Measurements from ENCODE around the gene SAT1.

Gene SAT1

DNA sequence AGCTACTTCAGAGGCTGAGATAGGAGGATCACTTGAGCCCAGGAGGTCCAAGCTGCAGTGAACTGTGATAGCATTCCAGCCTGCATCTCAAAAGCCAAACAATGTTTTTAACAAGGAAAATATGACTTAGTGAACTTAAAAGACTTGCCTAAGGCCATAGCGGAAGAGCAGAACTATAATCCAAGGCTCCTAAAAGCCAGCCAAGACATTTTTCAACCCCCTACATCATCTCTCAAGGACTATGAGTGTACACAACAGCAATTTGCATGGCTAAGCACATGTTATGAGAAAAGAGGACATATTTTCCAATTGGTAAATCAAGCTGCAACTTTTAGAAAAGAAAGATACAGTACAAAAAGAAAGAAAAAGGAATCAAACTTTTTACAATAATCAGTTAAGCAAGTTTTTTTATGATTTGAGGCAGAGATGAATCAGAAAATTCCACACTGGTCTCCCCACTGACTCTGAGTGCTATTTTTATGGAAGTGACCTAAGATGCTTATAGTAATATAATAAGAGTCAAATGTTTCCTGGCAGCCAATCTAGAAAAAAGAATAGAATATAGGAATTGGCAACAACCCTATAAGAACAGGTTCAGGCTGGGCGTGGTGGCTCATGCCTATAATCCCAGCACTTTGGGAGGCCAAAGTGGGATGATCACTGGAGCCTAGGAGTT is 30.1 kb upstream of the SAT1 start:
- H3K79me2 ChIP-seq (ENCODE audit: insufficient read depth, low read length) = no peaks in the 10 kb centered on the region
- H2AFZ ChIP-seq (ENCODE audit: low read length) = no peak overlapping the region
- H3K9me2 ChIP-seq (replicated peaks; ENCODE audit: low read depth, low read length) = no peaks in the 10 kb centered on the region
- no peaks in the 10 kb centered on the region for H3K9me3 ChIP-seq (ENCODE audit: insufficient read depth, low read depth, low read length)
- H3K36me3 ChIP-seq (ENCODE audit: insufficient read depth, low read length) = no peaks in the 10 kb centered on the region
- H3K9ac ChIP-seq (ENCODE audit: low read depth, low read length, poor library complexity, severe bottlenecking) = no peak overlapping the region
- no peak for TF ChIP-seq EZH2phosphoT487 (IDR thresholded peaks at IDR 0.05; ENCODE audit: borderline replicate concordance)
- TF ChIP-seq, protein P1, sequence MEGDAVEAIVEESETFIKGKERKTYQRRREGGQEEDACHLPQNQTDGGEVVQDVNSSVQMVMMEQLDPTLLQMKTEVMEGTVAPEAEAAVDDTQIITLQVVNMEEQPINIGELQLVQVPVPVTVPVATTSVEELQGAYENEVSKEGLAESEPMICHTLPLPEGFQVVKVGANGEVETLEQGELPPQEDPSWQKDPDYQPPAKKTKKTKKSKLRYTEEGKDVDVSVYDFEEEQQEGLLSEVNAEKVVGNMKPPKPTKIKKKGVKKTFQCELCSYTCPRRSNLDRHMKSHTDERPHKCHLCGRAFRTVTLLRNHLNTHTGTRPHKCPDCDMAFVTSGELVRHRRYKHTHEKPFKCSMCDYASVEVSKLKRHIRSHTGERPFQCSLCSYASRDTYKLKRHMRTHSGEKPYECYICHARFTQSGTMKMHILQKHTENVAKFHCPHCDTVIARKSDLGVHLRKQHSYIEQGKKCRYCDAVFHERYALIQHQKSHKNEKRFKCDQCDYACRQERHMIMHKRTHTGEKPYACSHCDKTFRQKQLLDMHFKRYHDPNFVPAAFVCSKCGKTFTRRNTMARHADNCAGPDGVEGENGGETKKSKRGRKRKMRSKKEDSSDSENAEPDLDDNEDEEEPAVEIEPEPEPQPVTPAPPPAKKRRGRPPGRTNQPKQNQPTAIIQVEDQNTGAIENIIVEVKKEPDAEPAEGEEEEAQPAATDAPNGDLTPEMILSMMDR (conservative IDR thresholded peaks at IDR 0.05; ENCODE audit: low read length) = no peak
- no peaks in the 10 kb centered on the region for H3K27me3 ChIP-seq (ENCODE audit: insufficient read depth, low read length, poor library complexity, severe bottlenecking)
- no peaks in the 10 kb centered on the region for H3K4me1 ChIP-seq (ENCODE audit: insufficient read depth, low read length, poor library complexity, severe bottlenecking)
- no peak overlapping the region for H3K4me3 ChIP-seq (ENCODE audit: low read length, poor library complexity, severe bottlenecking)
- H3K4me2 ChIP-seq (ENCODE audit: low read depth, low read length, poor library complexity, severe bottlenecking) = no peak overlapping the region
- H4K20me1 ChIP-seq (ENCODE audit: insufficient read depth, low read length, poor library complexity, severe bottlenecking) = no peaks in the 10 kb centered on the region
- no peaks in the 10 kb centered on the region for H3F3A ChIP-seq (ENCODE audit: low read depth)

DNA sequence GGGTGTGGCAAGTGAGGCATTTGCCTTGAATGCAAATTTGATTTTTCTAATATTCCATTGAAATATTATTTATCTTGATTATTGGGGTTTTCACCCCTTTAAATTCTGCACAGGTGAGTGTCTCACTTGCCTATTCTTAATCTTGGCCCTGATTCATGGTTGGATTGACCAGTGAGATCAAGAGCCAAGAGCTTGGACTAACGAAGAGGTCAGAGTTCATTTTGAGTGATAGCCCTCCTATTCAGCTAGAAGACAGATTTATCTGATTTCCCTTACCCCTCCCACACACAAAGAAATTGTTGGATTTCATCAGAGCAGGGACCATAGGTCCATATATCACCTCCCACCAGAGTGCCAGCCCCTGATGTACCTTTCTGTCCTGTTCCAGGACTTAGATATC is 28.3 kb upstream of the SAT1 start:
- H3K4me2 ChIP-seq (ENCODE audit: low read depth, low read length, poor library complexity, severe bottlenecking) = no peak overlapping the region
- no peaks in the 10 kb centered on the region for H3K36me3 ChIP-seq (ENCODE audit: insufficient read depth, low read length)
- TF ChIP-seq, protein P1 (conservative IDR thresholded peaks at IDR 0.05; ENCODE audit: low read length) = no peak
- TF ChIP-seq EZH2phosphoT487 (IDR thresholded peaks at IDR 0.05; ENCODE audit: borderline replicate concordance) = no peak
- H3K4me3 ChIP-seq (ENCODE audit: low read length, poor library complexity, severe bottlenecking) = no peak overlapping the region
- H3K9me3 ChIP-seq (ENCODE audit: insufficient read depth, low read depth, low read length) = no peaks in the 10 kb centered on the region
- no peaks in the 10 kb centered on the region for H3K79me2 ChIP-seq (ENCODE audit: insufficient read depth, low read length)
- no peaks in the 10 kb centered on the region for H3K9me2 ChIP-seq (replicated peaks; ENCODE audit: low read depth, low read length)
- no peaks in the 10 kb centered on the region for H3K4me1 ChIP-seq (ENCODE audit: insufficient read depth, low read length, poor library complexity, severe bottlenecking)
- H3K9ac ChIP-seq (ENCODE audit: low read depth, low read length, poor library complexity, severe bottlenecking) = no peak overlapping the region
- no peaks in the 10 kb centered on the region for H3F3A ChIP-seq (ENCODE audit: low read depth)
- no peaks in the 10 kb centered on the region for H4K20me1 ChIP-seq (ENCODE audit: insufficient read depth, low read length, poor library complexity, severe bottlenecking)
- H3K27me3 ChIP-seq (ENCODE audit: insufficient read depth, low read length, poor library complexity, severe bottlenecking) = no peaks in the 10 kb centered on the region
- no peak overlapping the region for H2AFZ ChIP-seq (ENCODE audit: low read length)

DNA sequence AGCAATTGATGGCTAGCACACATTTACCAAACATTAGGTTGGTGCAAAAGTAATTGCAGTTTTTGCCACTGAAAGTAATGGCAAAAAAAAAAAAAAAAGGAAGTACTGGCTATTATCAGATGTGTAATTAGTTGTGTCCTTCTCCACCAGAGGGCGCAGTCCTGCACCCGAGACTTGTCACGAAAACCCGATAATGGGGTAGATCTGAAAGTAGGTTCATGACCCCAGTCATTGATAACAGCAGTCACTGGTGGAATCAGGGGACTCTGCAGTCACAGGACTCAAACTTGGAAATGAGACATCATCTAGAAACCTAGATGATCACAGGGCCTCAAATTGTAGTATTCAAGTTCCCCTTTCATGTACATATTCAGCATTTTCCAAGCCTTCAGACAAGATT is 26.8 kb upstream of the SAT1 start:
- peak overlapping the region; percentile 58 for H3K4me2 ChIP-seq (ENCODE audit: low read depth, low read length, poor library complexity, severe bottlenecking)
- TF ChIP-seq EZH2phosphoT487 (IDR thresholded peaks at IDR 0.05; ENCODE audit: borderline replicate concordance) = no peak
- TF ChIP-seq, protein P1 (conservative IDR thresholded peaks at IDR 0.05; ENCODE audit: low read length) = peak; percentile 62

More for the DNA sequence above, 26.8 kb upstream of the SAT1 start:
- H4K20me1 ChIP-seq (ENCODE audit: insufficient read depth, low read length, poor library complexity, severe bottlenecking) = no peaks in the 10 kb centered on the region
- no peaks in the 10 kb centered on the region for H3K9me3 ChIP-seq (ENCODE audit: insufficient read depth, low read depth, low read length)
- H2AFZ ChIP-seq (ENCODE audit: low read length) = peak overlapping the region; percentile 83
- H3K27me3 ChIP-seq (ENCODE audit: insufficient read depth, low read length, poor library complexity, severe bottlenecking) = no peaks in the 10 kb centered on the region
- H3K9ac ChIP-seq (ENCODE audit: low read depth, low read length, poor library complexity, severe bottlenecking) = no peak overlapping the region
- H3F3A ChIP-seq (ENCODE audit: low read depth) = no peaks in the 10 kb centered on the region
- no peaks in the 10 kb centered on the region for H3K36me3 ChIP-seq (ENCODE audit: insufficient read depth, low read length)
- H3K4me3 ChIP-seq (ENCODE audit: low read length, poor library complexity, severe bottlenecking) = no peak overlapping the region
- H3K4me1 ChIP-seq (ENCODE audit: insufficient read depth, low read length, poor library complexity, severe bottlenecking) = no peaks in the 10 kb centered on the region
- no peaks in the 10 kb centered on the region for H3K79me2 ChIP-seq (ENCODE audit: insufficient read depth, low read length)
- H3K9me2 ChIP-seq (replicated peaks; ENCODE audit: low read depth, low read length) = no peaks in the 10 kb centered on the region
